D341Med (cell line): ENCODE measurements around the gene AVPR1A.

Experiments used
- DNase-seq: peaks from one replicate; pipeline ENCODE4 v3.0.0; 2012; ENCODE audit warnings: low spot score

Gene AVPR1A

GRCh38 chr12:63093711-63094110, 57.3 kb downstream of the AVPR1A start:
- no peak for DNase-seq

GRCh38 chr12:63093084-63093483, 57.9 kb downstream of the AVPR1A start:
- no peak for DNase-seq
